Measurements from ENCODE around the gene CTSO.

The CTSO gene

DNA sequence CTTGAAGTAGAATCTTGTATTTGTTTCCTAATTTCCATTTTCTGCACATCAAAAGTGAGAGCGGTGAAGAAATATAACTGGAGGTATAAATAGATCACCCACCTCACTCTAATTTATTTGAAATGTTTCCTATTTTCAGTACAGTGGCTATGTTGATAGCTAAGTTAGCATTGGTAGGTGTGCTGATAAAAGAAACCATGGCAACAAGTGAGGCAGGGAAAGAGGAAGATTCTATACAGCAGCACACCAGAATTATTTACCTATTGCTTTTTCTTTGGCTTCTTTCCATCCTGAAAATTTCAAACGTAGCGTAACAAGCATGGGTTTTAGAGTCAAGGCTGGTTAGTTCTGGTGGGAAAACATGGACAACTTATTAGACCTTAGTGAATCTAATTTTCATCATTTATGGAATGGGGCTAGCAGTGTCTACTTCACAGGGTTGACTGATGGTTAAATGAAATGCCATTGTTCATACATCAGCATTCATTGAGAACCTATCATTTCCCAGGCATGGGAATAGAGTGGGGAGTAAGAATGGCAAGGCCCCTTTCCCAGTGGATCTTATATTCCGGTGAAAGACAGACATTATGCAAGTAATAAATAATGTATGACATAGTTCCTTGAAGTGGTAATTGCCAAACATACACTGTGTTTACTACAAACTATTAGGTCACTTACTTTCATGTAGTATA lies 30.6 kb upstream of the CTSO start:
- Histone ChIP-seq H3K27me3 (ENCODE audit: insufficient read depth, poor library complexity, severe bottlenecking) (no peaks in the 10 kb centered on the region), H3K4me3 (ENCODE audit: severe bottlenecking) (no peak overlapping the region), H3K9me3 (ENCODE audit: severe bottlenecking) (no peaks in the 10 kb centered on the region), H3K36me3 (ENCODE audit: low read depth) (no peaks in the 10 kb centered on the region), H3K27ac (ENCODE audit: poor library complexity, severe bottlenecking) (no peak overlapping the region), H3K4me1 (ENCODE audit: insufficient read depth, poor library complexity, severe bottlenecking) (no peaks in the 10 kb centered on the region)
- TF ChIP-seq, protein P1, sequence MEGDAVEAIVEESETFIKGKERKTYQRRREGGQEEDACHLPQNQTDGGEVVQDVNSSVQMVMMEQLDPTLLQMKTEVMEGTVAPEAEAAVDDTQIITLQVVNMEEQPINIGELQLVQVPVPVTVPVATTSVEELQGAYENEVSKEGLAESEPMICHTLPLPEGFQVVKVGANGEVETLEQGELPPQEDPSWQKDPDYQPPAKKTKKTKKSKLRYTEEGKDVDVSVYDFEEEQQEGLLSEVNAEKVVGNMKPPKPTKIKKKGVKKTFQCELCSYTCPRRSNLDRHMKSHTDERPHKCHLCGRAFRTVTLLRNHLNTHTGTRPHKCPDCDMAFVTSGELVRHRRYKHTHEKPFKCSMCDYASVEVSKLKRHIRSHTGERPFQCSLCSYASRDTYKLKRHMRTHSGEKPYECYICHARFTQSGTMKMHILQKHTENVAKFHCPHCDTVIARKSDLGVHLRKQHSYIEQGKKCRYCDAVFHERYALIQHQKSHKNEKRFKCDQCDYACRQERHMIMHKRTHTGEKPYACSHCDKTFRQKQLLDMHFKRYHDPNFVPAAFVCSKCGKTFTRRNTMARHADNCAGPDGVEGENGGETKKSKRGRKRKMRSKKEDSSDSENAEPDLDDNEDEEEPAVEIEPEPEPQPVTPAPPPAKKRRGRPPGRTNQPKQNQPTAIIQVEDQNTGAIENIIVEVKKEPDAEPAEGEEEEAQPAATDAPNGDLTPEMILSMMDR (IDR thresholded peaks at IDR 0.05; ENCODE audit: poor library complexity, severe bottlenecking), result no peak
- DNase-seq (ENCODE audit: low spot score), result no peak
- ATAC-seq (ENCODE audit: low read depth), result no peak

- no peaks in the 10 kb centered on the region for H3K4me1 ChIP-seq (ENCODE audit: insufficient read depth, poor library complexity, severe bottlenecking)
- no peak overlapping the region for H3K27ac ChIP-seq (ENCODE audit: poor library complexity, severe bottlenecking)
- no peak for DNase-seq (ENCODE audit: low spot score)
- H3K36me3 ChIP-seq (ENCODE audit: low read depth), result no peaks in the 10 kb centered on the region
- H3K9me3 ChIP-seq (ENCODE audit: severe bottlenecking), result no peaks in the 10 kb centered on the region
- no peak for ATAC-seq (ENCODE audit: low read depth)
- no peaks in the 10 kb centered on the region for H3K27me3 ChIP-seq (ENCODE audit: insufficient read depth, poor library complexity, severe bottlenecking)
- H3K4me3 ChIP-seq (ENCODE audit: severe bottlenecking), result no peak overlapping the region
- TF ChIP-seq, protein P1 (IDR thresholded peaks at IDR 0.05; ENCODE audit: poor library complexity, severe bottlenecking), result no peak
These were observed 29.2 kb upstream of the CTSO start for GRCh38 chr4:155982736-155983385.

- DNase-seq (ENCODE audit: low spot score), result no peak
- no peak for ATAC-seq (ENCODE audit: low read depth)
- Histone ChIP-seq H3K9me3 (ENCODE audit: severe bottlenecking) (no peaks in the 10 kb centered on the region), H3K36me3 (ENCODE audit: low read depth) (no peaks in the 10 kb centered on the region), H3K4me3 (ENCODE audit: severe bottlenecking) (no peak overlapping the region), H3K27ac (ENCODE audit: poor library complexity, severe bottlenecking) (no peak overlapping the region), H3K27me3 (ENCODE audit: insufficient read depth, poor library complexity, severe bottlenecking) (no peaks in the 10 kb centered on the region), H3K4me1 (ENCODE audit: insufficient read depth, poor library complexity, severe bottlenecking) (no peaks in the 10 kb centered on the region)
- TF ChIP-seq, protein P1 (IDR thresholded peaks at IDR 0.05; ENCODE audit: poor library complexity, severe bottlenecking), result no peak
These were observed 25.1 kb upstream of the CTSO start for GRCh38 chr4:155978810-155979209.

GRCh38 chr4:155975511-155975910 lies 21.8 kb upstream of the CTSO start:
- Histone ChIP-seq H3K27me3 (ENCODE audit: insufficient read depth, poor library complexity, severe bottlenecking) (no peaks in the 10 kb centered on the region), H3K9me3 (ENCODE audit: severe bottlenecking) (no peaks in the 10 kb centered on the region), H3K27ac (ENCODE audit: poor library complexity, severe bottlenecking) (no peak overlapping the region), H3K4me3 (ENCODE audit: severe bottlenecking) (no peak overlapping the region), H3K36me3 (ENCODE audit: low read depth) (no peaks in the 10 kb centered on the region), H3K4me1 (ENCODE audit: insufficient read depth, poor library complexity, severe bottlenecking) (no peaks in the 10 kb centered on the region)
- TF ChIP-seq, protein P1 (IDR thresholded peaks at IDR 0.05; ENCODE audit: poor library complexity, severe bottlenecking), result no peak
- ATAC-seq (ENCODE audit: low read depth), result no peak
- no peak for DNase-seq (ENCODE audit: low spot score)

GRCh38 chr4:155974996-155975395 lies 21.3 kb upstream of the CTSO start:
- Histone ChIP-seq H3K4me1 (ENCODE audit: insufficient read depth, poor library complexity, severe bottlenecking) (no peaks in the 10 kb centered on the region), H3K27ac (ENCODE audit: poor library complexity, severe bottlenecking) (no peak overlapping the region), H3K27me3 (ENCODE audit: insufficient read depth, poor library complexity, severe bottlenecking) (no peaks in the 10 kb centered on the region), H3K36me3 (ENCODE audit: low read depth) (no peaks in the 10 kb centered on the region), H3K9me3 (ENCODE audit: severe bottlenecking) (no peaks in the 10 kb centered on the region), H3K4me3 (ENCODE audit: severe bottlenecking) (no peak overlapping the region)
- TF ChIP-seq, protein P1 (IDR thresholded peaks at IDR 0.05; ENCODE audit: poor library complexity, severe bottlenecking), result no peak
- DNase-seq (ENCODE audit: low spot score) (no peak), ATAC-seq (ENCODE audit: low read depth) (no peak)
